Ascending aorta (tissue), 2 donors: ENCODE measurements around the gene PLA2G2C. TPM values are rescaled to one million over a fixed set of nuclear protein-coding genes. Genes with fewer than 3 reads are reported as not detected.

ENCODE experiments used
- DNase-seq, 2 donors: peaks; one replicate each; pipeline ENCODE4 v3.0.0-alpha.2; 2019; ENCODE audit warnings: low spot score in 2 of 2
- H3K27ac ChIP-seq, 2 donors: fragments of 200-600 bp; sonication (generic); one replicate each; pipeline ENCODE4 v1.5.1; 2016 to 2017; ENCODE audit warnings: mild to moderate bottlenecking in 1 of 2
- H3K27me3 ChIP-seq: fragments of 200-600 bp; sonication (generic); one replicate; pipeline ENCODE4 v1.5.1; 2017
- H3K36me3 ChIP-seq, 2 donors: fragments of 200-600 bp; sonication (generic); one replicate each; pipeline ENCODE4 v1.5.1; 2016
- H3K4me1 ChIP-seq, 2 donors: fragments of 200-600 bp; sonication (generic); one replicate each; pipeline ENCODE4 v1.5.1; 2016 to 2017; ENCODE audit warnings: mild to moderate bottlenecking in 1 of 2
- H3K4me3 ChIP-seq, 2 donors: fragments of 200-600 bp; sonication (generic); one replicate each; pipeline ENCODE4 v1.5.1; 2016 to 2017; ENCODE audit warnings: mild to moderate bottlenecking in 1 of 2
- H3K9me3 ChIP-seq, 2 donors: fragments of 200-600 bp; sonication (generic); one replicate each; pipeline ENCODE4 v1.5.1; 2016
- intact Hi-C: fragments of 100-400 bp; cut with DNase I; formaldehyde crosslinking; loops from one replicate; pipeline ENCODE4 v1.15.1; 2023
- total RNA-seq: library from RNA; depleted of rRNA; stranded (reverse); fragments of >200 nt; gene quantifications from one replicate; pipeline ENCODE4 v1.1.0, GENCODE V29; 2016
- TF ChIP-seq, protein P1 (sequence below), 3 experiments: fragments of 200-600 bp in 2 of 3; fragments of 450-650 bp in 1 of 3; sonication (generic) in 2 of 3; IDR thresholded peaks; one replicate each; pipeline ENCODE4 v1.5.1; 2016 to 2019; ENCODE audit warnings: antibody characterized with exemption in 3 of 3, mild to moderate bottlenecking in 1 of 3, moderate library complexity in 1 of 3

PLA2G2C gene
- total RNA-seq, 1 donor from 2014 or later, result not detected

DNA sequence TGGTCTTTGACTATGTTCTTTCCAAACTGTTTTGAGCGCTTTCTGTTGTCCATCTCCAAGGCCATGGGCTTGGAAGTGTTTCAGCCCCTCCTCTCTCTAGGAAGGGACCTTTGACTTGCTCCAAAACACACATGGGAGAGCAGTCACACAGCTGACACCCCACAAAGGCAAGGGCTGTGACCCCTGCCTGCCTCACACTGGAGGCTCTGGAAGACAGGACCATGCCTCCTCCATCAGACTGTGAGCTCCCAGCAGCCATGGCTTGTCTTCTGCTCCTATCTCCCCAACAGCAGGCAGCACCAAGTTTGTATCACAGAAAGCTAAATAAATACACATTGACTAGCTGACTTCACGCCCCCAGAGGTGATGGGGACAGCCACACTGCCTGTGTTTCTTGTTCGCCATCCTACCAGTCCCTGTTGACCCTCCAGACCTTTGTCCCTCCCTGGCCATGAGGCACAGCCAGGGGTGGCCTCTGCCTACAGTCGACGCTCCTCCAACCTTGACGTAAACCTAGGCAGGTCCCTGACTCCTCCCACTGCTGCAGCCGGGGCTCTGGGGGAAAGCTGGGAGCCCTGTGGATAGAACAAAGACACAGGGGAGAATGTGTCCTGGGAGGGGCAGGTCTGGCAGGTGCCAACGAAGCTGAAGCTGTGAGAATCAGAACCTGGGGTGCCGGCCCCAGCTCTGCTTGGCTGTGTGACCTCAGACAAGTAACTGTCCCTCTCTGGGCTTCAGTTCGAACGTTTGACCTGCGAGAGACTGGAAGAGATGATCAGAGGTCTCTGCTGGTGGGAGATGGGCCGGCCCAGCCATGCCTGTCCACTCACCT is 42.4 kb downstream of the PLA2G2C start:
- Histone ChIP-seq H3K9me3 (no peaks in the 10 kb centered on the region), H3K27ac (no peak overlapping the region), H3K4me1 (no peaks in the 10 kb centered on the region), H3K36me3 (no peaks in the 10 kb centered on the region), H3K4me3 (no peak overlapping the region), H3K27me3 (no peaks in the 10 kb centered on the region)
- DNase-seq, result no peak
- TF ChIP-seq, protein P1, sequence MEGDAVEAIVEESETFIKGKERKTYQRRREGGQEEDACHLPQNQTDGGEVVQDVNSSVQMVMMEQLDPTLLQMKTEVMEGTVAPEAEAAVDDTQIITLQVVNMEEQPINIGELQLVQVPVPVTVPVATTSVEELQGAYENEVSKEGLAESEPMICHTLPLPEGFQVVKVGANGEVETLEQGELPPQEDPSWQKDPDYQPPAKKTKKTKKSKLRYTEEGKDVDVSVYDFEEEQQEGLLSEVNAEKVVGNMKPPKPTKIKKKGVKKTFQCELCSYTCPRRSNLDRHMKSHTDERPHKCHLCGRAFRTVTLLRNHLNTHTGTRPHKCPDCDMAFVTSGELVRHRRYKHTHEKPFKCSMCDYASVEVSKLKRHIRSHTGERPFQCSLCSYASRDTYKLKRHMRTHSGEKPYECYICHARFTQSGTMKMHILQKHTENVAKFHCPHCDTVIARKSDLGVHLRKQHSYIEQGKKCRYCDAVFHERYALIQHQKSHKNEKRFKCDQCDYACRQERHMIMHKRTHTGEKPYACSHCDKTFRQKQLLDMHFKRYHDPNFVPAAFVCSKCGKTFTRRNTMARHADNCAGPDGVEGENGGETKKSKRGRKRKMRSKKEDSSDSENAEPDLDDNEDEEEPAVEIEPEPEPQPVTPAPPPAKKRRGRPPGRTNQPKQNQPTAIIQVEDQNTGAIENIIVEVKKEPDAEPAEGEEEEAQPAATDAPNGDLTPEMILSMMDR (IDR thresholded peaks at IDR 0.05), result no peak
- intact Hi-C loops, result no loop called here

DNA sequence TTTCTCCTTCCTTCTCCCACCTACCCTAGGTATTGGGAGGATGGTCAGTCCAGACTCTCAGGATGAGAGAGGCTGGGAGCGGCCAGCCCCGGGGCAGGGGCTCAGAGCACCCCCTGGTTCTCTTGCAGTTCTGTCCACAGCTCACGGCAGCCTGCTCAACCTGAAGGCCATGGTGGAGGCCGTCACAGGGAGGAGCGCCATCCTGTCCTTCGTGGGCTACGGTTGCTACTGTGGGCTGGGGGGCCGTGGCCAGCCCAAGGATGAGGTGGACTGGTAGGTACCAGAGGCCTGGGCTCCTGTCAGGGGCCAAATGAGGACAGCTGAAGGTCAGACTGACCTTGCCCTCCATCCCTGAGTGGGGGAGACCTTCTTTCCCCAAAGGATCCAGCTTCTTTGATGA is 43.0 kb downstream of the PLA2G2C start:
- no peak overlapping the region for H3K27ac ChIP-seq
- TF ChIP-seq, protein P1 (IDR thresholded peaks at IDR 0.05), result no peak
- no peaks in the 10 kb centered on the region for H3K9me3 ChIP-seq
- no peaks in the 10 kb centered on the region for H3K36me3 ChIP-seq
- intact Hi-C loops, result no loop called here
- DNase-seq, result no peak
- H3K4me3 ChIP-seq, result no peak overlapping the region
- H3K27me3 ChIP-seq, result no peaks in the 10 kb centered on the region
- no peaks in the 10 kb centered on the region for H3K4me1 ChIP-seq

DNA sequence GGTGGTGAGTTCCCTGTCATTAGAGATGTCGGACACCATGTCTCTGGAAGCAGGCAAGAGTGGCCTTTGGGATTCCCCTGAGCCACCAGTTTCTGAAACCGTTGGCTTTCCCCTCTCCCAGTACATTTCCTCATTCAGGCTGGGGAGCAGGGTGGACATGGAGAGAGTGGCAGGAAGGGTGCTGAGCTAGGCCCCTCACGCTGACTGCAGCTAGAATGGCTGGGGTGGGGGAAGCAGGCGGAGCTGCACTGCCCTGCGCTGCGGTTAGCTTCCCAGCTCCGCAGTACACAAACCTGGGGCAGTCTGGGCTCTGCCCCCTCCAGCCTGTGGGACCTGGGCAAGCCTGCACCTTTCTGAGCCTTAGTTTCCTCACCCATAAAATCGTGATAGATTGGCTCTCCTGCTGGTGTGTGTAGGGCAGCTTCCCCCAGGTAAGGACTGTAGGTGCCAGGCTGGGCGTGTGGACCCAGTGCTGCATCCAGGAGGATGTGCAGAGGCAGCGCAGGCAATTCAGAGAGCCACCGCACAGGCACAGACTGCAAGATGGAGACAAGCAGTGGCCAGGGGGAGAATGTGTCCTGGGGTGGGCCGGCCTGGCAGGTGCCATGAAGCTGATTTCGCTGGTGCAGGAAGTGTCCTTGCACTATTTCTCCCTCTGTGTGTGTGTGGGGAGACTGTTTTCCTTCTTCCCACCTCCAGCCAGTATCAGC is 44.2 kb downstream of the PLA2G2C start:
- intact Hi-C loops, result no loop called here
- H3K27me3 ChIP-seq, result no peaks in the 10 kb centered on the region
- no peaks in the 10 kb centered on the region for H3K9me3 ChIP-seq
- H3K27ac ChIP-seq, result no peak overlapping the region
- TF ChIP-seq, protein P1 (IDR thresholded peaks at IDR 0.05), result no peak
- no peaks in the 10 kb centered on the region for H3K36me3 ChIP-seq
- H3K4me1 ChIP-seq, result no peaks in the 10 kb centered on the region
- no peak overlapping the region for H3K4me3 ChIP-seq
- no peak for DNase-seq

DNA sequence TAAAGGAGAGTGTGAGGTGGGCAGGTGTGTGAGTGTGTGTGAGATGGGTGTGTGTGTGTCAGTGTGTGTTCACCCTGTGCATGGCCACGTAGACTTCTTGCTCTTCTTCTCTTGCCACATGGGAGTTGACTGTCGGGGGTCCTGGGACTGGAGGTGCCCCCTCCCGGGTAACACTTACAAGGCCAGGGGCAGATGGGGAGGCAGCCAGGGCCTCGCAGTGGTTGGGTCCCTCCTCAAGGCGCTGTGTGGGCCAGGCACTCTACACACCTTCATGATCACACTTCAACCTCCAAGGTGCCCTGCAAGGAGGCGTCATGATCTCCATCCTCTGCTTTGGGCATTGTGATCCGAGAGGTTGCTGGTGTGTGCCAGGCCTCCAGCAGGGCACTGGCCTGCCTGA is 44.9 kb downstream of the PLA2G2C start:
- no peaks in the 10 kb centered on the region for H3K9me3 ChIP-seq
- TF ChIP-seq, protein P1 (IDR thresholded peaks at IDR 0.05), result no peak
- no peaks in the 10 kb centered on the region for H3K36me3 ChIP-seq
- H3K4me3 ChIP-seq, result no peak overlapping the region
- no peak overlapping the region for H3K27ac ChIP-seq
- H3K4me1 ChIP-seq, result no peaks in the 10 kb centered on the region
- intact Hi-C loops, result no loop called here
- no peaks in the 10 kb centered on the region for H3K27me3 ChIP-seq
- DNase-seq, result no peak

DNA sequence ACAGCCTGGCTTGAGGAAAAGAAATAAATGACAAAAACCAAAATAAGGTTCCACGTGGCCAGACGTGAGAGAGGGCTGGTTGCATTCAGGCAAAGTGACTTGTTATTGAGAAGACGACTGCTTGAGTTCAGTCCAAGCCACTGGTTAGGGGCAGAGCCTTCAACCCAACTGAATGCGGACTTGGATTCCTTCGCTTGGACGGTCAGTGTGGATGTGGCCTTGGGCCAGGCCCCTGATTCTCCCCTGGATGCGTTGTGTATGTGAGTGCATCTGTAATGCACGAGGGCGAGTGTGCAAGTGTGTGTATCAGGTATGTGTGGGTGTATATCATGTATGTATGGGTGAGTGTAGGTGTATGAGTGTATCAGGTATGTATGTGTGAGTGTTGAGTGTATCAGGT is 45.3 kb downstream of the PLA2G2C start:
- TF ChIP-seq, protein P1 (IDR thresholded peaks at IDR 0.05), result no peak
- H3K4me3 ChIP-seq, result no peak overlapping the region
- H3K36me3 ChIP-seq, result no peaks in the 10 kb centered on the region
- H3K4me1 ChIP-seq, result no peaks in the 10 kb centered on the region
- H3K27me3 ChIP-seq, result no peaks in the 10 kb centered on the region
- H3K9me3 ChIP-seq, result no peaks in the 10 kb centered on the region
- H3K27ac ChIP-seq, result no peak overlapping the region
- intact Hi-C loops, result no loop called here
- no peak for DNase-seq
